Sigmoid colon (tissue), 4 donors: Measurements from ENCODE around the gene PAOX.

Experiments used
- POLR2AphosphoS5 ChIP-seq, 4 donors: sonication (generic); formaldehyde crosslinking; IDR thresholded peaks; one replicate each; pipeline ENCODE4 v1.6.1; 2017; ENCODE audit warnings: antibody characterized with exemption in 4 of 4
- TF ChIP-seq, protein P1 (sequence below), 4 experiments: fragments of 450-650 bp in 3 of 4; fragments of 200-600 bp in 1 of 4; IDR thresholded peaks; one replicate each; pipeline ENCODE4 v1.5.1; 2016 to 2019; ENCODE audit warnings: antibody characterized with exemption in 4 of 4, mild to moderate bottlenecking in 3 of 4, moderate library complexity in 2 of 4

DNA sequence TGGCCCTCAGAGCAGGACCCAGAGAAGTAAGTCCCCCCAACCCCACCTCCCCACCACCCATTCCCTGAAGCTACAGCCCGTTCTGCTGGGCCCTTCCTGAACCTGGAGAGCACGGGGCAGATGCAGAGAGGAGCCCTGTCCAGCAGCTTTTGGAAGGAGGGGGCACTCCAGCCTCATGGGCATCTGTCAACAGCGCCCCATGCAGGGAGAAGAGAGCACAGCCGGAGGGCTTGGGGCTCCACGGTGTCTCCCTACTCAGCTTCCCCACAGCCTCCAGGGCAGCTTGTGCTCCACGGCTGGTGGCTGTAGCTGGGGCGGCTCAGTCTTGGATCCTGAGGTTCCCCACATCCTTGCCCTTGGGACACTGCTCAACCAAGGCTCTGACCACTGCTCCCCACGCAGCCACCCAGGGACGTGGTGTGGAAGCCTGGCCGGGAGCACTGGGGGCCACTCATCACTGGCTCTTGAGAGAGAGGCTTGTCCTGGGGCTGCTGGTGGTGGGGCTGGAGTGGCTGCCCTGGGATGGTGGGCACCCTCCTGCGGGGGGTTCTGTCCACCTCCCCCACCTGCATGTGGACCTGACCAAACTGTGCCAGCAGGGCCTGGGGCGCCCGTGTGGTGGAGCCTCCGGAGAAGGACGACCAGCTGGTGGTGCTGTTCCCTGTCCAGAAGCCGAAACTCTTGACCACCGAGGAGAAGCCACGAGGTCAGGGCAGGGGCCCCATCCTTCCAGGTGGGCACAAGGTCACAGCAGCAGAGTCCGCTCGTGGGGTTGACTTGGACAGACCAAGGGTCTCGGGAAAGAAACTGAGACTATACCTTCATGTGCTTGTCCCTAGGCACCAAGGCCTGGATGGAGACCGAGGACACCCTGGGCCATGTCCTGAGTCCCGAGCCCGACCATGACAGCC lies 27.4 kb upstream of the PAOX start:
- TF ChIP-seq, protein P1, sequence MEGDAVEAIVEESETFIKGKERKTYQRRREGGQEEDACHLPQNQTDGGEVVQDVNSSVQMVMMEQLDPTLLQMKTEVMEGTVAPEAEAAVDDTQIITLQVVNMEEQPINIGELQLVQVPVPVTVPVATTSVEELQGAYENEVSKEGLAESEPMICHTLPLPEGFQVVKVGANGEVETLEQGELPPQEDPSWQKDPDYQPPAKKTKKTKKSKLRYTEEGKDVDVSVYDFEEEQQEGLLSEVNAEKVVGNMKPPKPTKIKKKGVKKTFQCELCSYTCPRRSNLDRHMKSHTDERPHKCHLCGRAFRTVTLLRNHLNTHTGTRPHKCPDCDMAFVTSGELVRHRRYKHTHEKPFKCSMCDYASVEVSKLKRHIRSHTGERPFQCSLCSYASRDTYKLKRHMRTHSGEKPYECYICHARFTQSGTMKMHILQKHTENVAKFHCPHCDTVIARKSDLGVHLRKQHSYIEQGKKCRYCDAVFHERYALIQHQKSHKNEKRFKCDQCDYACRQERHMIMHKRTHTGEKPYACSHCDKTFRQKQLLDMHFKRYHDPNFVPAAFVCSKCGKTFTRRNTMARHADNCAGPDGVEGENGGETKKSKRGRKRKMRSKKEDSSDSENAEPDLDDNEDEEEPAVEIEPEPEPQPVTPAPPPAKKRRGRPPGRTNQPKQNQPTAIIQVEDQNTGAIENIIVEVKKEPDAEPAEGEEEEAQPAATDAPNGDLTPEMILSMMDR (IDR thresholded peaks at IDR 0.05) = no peak
- TF ChIP-seq POLR2AphosphoS5 (IDR thresholded peaks at IDR 0.05) = no peak
